PC-3 (cell line): Measurements from ENCODE around the gene CD9. TPM values are rescaled to one million over a fixed set of nuclear protein-coding genes. Genes with fewer than 3 reads are reported as not detected.
A peak's percentile ranks its signal among the peaks of the same experiment; 100 is the strongest.

Experiments used
- ATAC-seq: fragments of 200-7000 bp; cut with Tn5 transposase; 2 replicates; pipeline ENCODE4 v1.9.1; 2020; ENCODE audit warnings: mild to moderate bottlenecking, moderate library complexity
- BruUV-seq: library from RNA; stranded (reverse); fragments of 400-500 nt; replicated peaks from 2 replicates; lab custom pipeline; 2021; lab: Mats Ljungman, UMichigan
- CTCF ChIA-PET: fragments of 300-600 bp; sonication (Branson Sonifier 250); formaldehyde crosslinking; loops from one replicate; lab custom pipeline; 2022; ENCODE audit warnings: antibody characterized with exemption; lab: Charles Lee
- POLR2A ChIA-PET: fragments of 300-600 bp; sonication (Branson Sonifier 250); formaldehyde crosslinking; loops from one replicate; lab custom pipeline; 2022; ENCODE audit warnings: antibody characterized with exemption; ENCODE audit not compliant: unreplicated experiment; lab: Charles Lee
- DNase-seq: peaks from one replicate; pipeline ENCODE4 v3.0.0-alpha.2; 2015
- H2AFZ ChIP-seq: fragments of 300-600 bp; sonication (generic); 2 replicates; pipeline ENCODE4 v1.6.0; 2016; ENCODE audit warnings: antibody characterized with exemption, low read length
- H3F3A ChIP-seq: fragments of 300-600 bp; sonication (generic); one replicate; pipeline ENCODE4 v1.6.0; 2017; ENCODE audit warnings: antibody characterized with exemption, low read length, control low read depth, mild to moderate bottlenecking; ENCODE audit not compliant: unreplicated experiment
- H3K27ac ChIP-seq: fragments of 300-600 bp; sonication (generic); 2 replicates; pipeline ENCODE4 v1.5.1; 2016; ENCODE audit warnings: mild to moderate bottlenecking, low read length
- H3K27me3 ChIP-seq: fragments of 300-600 bp; sonication (generic); 2 replicates; pipeline ENCODE4 v1.6.1; 2016; ENCODE audit warnings: low read length, mixed read lengths
- H3K36me3 ChIP-seq: fragments of 300-600 bp; sonication (generic); 2 replicates; pipeline ENCODE4 v1.6.1; 2016; ENCODE audit warnings: low read depth, mixed run types, low read length, mixed read lengths
- H3K4me1 ChIP-seq: fragments of 300-600 bp; sonication (generic); 2 replicates; pipeline ENCODE4 v1.5.1; 2016; ENCODE audit warnings: low read length; ENCODE audit not compliant: insufficient read depth
- H3K4me2 ChIP-seq: fragments of 300-600 bp; sonication (generic); 2 replicates; pipeline ENCODE4 v1.6.0; 2016; ENCODE audit warnings: low read length
- H3K4me3 ChIP-seq: fragments of 300-600 bp; sonication (generic); 2 replicates; pipeline ENCODE4 v1.5.1; 2016; ENCODE audit warnings: mild to moderate bottlenecking, low read length, mixed read lengths
- H3K79me2 ChIP-seq: fragments of 300-600 bp; sonication (generic); 2 replicates; pipeline ENCODE4 v1.6.1; 2017; ENCODE audit warnings: low read length, mixed read lengths
- H3K9ac ChIP-seq: fragments of 300-600 bp; sonication (generic); 2 replicates; pipeline ENCODE4 v1.6.0; 2016; ENCODE audit warnings: mild to moderate bottlenecking, low read length
- H3K9me2 ChIP-seq: fragments of 300-600 bp; sonication (generic); replicated peaks from 2 replicates; pipeline ENCODE4 v1.6.1; 2016; ENCODE audit warnings: mixed run types, low read length, mixed read lengths
- H3K9me3 ChIP-seq: fragments of 300-600 bp; sonication (generic); 2 replicates; pipeline ENCODE4 v1.6.1; 2016; ENCODE audit warnings: low read length, mixed read lengths
- H4K20me1 ChIP-seq: fragments of 300-600 bp; sonication (generic); 2 replicates; pipeline ENCODE4 v1.6.1; 2016; ENCODE audit warnings: low read length, mixed read lengths
- CTCF ChIP-seq: fragments of 300-600 bp; sonication (generic); conservative IDR thresholded peaks from 2 replicates; pipeline ENCODE4 v1.5.1; 2017; ENCODE audit warnings: antibody characterized with exemption, low read depth, mild to moderate bottlenecking, low read length
- EZH2 ChIP-seq: fragments of 300-600 bp; sonication (generic); IDR thresholded peaks from one replicate; pipeline ENCODE4 v1.6.1; 2017; ENCODE audit warnings: antibody characterized with exemption, mild to moderate bottlenecking, low read length; ENCODE audit not compliant: unreplicated experiment
- EZH2phosphoT487 ChIP-seq: fragments of 300-600 bp; sonication (generic); IDR thresholded peaks from 2 replicates; pipeline ENCODE4 v1.6.1; 2018; ENCODE audit warnings: mild to moderate bottlenecking, antibody characterized with exemption, low read length, borderline replicate concordance
- intact Hi-C: fragments of 100-400 bp; cut with micrococcal nuclease; formaldehyde crosslinking; loops from 2 replicates; pipeline ENCODE4 v1.9.0; 2023
- total RNA-seq: library from RNA; depleted of rRNA; stranded (reverse); fragments of >200 nt; gene quantifications from 2 replicates; pipeline ENCODE4 v1.2.3, GENCODE V29; 2014

The CD9 gene
- total RNA-seq, 1 experiment from 2014 or later = 174 TPM

GRCh38 chr12:6272300-6273204, 72.4 kb downstream of the CD9 start:
- no peak overlapping the region for H2AFZ ChIP-seq
- H3K27me3 ChIP-seq = no peaks in the 10 kb centered on the region
- DNase-seq (peak; percentile 87), ATAC-seq (peak; percentile 78)
- H3K36me3 ChIP-seq = no peaks in the 10 kb centered on the region
- H3K9ac ChIP-seq = peak overlapping the region; percentile 67
- H3K4me1 ChIP-seq = peaks cover 39% of the 10 kb centered on the region
- no peak for TF ChIP-seq CTCF
- no peak for TF ChIP-seq EZH2
- no peak for TF ChIP-seq EZH2phosphoT487
- ChIA-PET POLR2A (interaction anchor here (0.6 to 0.7 kb wide), 2 partner anchors 37 to 183 kb away, joined by 5 to 13 read pairs; no protein-coding TSS in a partner anchor), CTCF (interaction anchor here (1.8 kb wide), 1 partner anchor 77 kb away, joined by 5 read pairs; no protein-coding TSS in a partner anchor)
- no peaks in the 10 kb centered on the region for H3K9me2 ChIP-seq
- H3F3A ChIP-seq = no peaks in the 10 kb centered on the region
- H3K27ac ChIP-seq = peak overlapping the region; percentile 91
- intact Hi-C loops = no loop called here
- no peaks in the 10 kb centered on the region for H4K20me1 ChIP-seq
- H3K4me3 ChIP-seq = 0 out of 2 replicates have a peak overlapping the region, but pooled peaks have one; percentile 0
- H3K4me2 ChIP-seq = peak overlapping the region; percentile 63
- BruUV-seq = no TSS peak
- no peaks in the 10 kb centered on the region for H3K9me3 ChIP-seq
- no peaks in the 10 kb centered on the region for H3K79me2 ChIP-seq

- peak overlapping the region; percentile 91 for H3K27ac ChIP-seq
- H3K4me2 ChIP-seq = peak overlapping the region; percentile 63
- no peaks in the 10 kb centered on the region for H3K79me2 ChIP-seq
- ChIA-PET POLR2A (interaction anchor here (0.6 to 0.7 kb wide), 2 partner anchors 37 to 184 kb away, joined by 5 to 13 read pairs; no protein-coding TSS in a partner anchor), CTCF (interaction anchor here (1.8 kb wide), 1 partner anchor 78 kb away, joined by 5 read pairs; no protein-coding TSS in a partner anchor)
- no peaks in the 10 kb centered on the region for H3K9me2 ChIP-seq
- H3K9ac ChIP-seq = peak overlapping the region; percentile 67
- H3K9me3 ChIP-seq = no peaks in the 10 kb centered on the region
- no peak overlapping the region for H2AFZ ChIP-seq
- no peaks in the 10 kb centered on the region for H4K20me1 ChIP-seq
- H3K4me3 ChIP-seq = no peak overlapping the region
- ATAC-seq = no peak
- no peaks in the 10 kb centered on the region for H3K27me3 ChIP-seq
- no peaks in the 10 kb centered on the region for H3F3A ChIP-seq
- DNase-seq = no peak
- intact Hi-C loops = no loop called here
- TF ChIP-seq CTCF (no peak), EZH2phosphoT487 (no peak), EZH2 (no peak)
- BruUV-seq = no TSS peak
- H3K36me3 ChIP-seq = no peaks in the 10 kb centered on the region
- peaks cover 45% of the 10 kb centered on the region for H3K4me1 ChIP-seq
Measured at GRCh38 chr12:6273205-6273540, 73.0 kb downstream of the CD9 start.
